GM12878 (cell line): ENCODE measurements around the gene PHEX. TPM values are rescaled to one million over a fixed set of nuclear protein-coding genes. Genes with fewer than 3 reads are reported as not detected.

ENCODE experiments used
- ATF7 ChIP-seq: fragments of 450-650 bp; IDR thresholded peaks from 2 replicates; pipeline ENCODE4 v1.6.1; 2016; ENCODE audit warnings: low read depth, mild to moderate bottlenecking
- CREM ChIP-seq: IDR thresholded peaks from 2 replicates; pipeline ENCODE4 v1.6.1; 2014; ENCODE audit warnings: antibody characterized with exemption, low read depth
- E2F8 ChIP-seq: fragments of 450-650 bp; IDR thresholded peaks from 2 replicates; pipeline ENCODE4 v1.6.1; 2018; ENCODE audit warnings: mild to moderate bottlenecking, low read depth, moderate library complexity; ENCODE audit not compliant: partially characterized antibody
- EP300 ChIP-seq, 2 experiments: fragments of 150-350 bp in 1 of 2; IDR thresholded peaks; 2 replicates each; pipeline ENCODE4 v1.6.1; 2011 to 2012; ENCODE audit warnings: low read depth in 2 of 2, low read length in 2 of 2, borderline replicate concordance in 1 of 2, improper control_type of control experiment in 1 of 2, inconsistent platforms in 1 of 2; ENCODE audit not compliant: control insufficient read depth in 1 of 2
- FOXM1 ChIP-seq: IDR thresholded peaks from 2 replicates; pipeline ENCODE4 v1.6.1; 2012; ENCODE audit warnings: low read depth, mild to moderate bottlenecking, inconsistent platforms, low read length, moderate library complexity
- HDGF ChIP-seq: fragments of 450-650 bp; IDR thresholded peaks from 2 replicates; pipeline ENCODE4 v1.6.1; 2016; ENCODE audit warnings: antibody characterized with exemption
- POLR2AphosphoS5 ChIP-seq: IDR thresholded peaks from 2 replicates; pipeline ENCODE4 v1.6.1; 2011; ENCODE audit warnings: mild to moderate bottlenecking, low read length, inconsistent platforms
- POU2F2 ChIP-seq: IDR thresholded peaks from 3 replicates; pipeline ENCODE4 v1.6.1; 2011; ENCODE audit warnings: low read depth, mild to moderate bottlenecking, low read length, borderline replicate concordance
- RAD21 ChIP-seq: IDR thresholded peaks from 2 replicates; pipeline ENCODE4 v1.6.1; 2011; ENCODE audit warnings: mild to moderate bottlenecking, low read depth, low read length, moderate library complexity; ENCODE audit not compliant: insufficient read depth
- RB1 ChIP-seq: fragments of 450-650 bp; formaldehyde crosslinking; IDR thresholded peaks from 2 replicates; pipeline ENCODE4 v1.6.1; 2017; ENCODE audit warnings: mild to moderate bottlenecking, borderline replicate concordance
- RBBP5 ChIP-seq: fragments of 200-600 bp; sonication (generic); conservative IDR thresholded peaks from 2 replicates; pipeline ENCODE4 v1.6.1; 2016
- SMARCA5 ChIP-seq: fragments of 450-650 bp; IDR thresholded peaks from 2 replicates; pipeline ENCODE4 v1.6.1; 2017; ENCODE audit warnings: mild to moderate bottlenecking
- SP1 ChIP-seq: IDR thresholded peaks from one replicate; pipeline ENCODE4 v1.6.1; 2011; ENCODE audit warnings: low read depth, low read length
- SPI1 ChIP-seq: IDR thresholded peaks from 2 replicates; pipeline ENCODE4 v1.6.1; 2011; ENCODE audit warnings: low read depth, mild to moderate bottlenecking, low read length, moderate library complexity, borderline replicate concordance; ENCODE audit not compliant: insufficient read depth
- TCF12 ChIP-seq: IDR thresholded peaks from 2 replicates; pipeline ENCODE4 v1.6.1; 2011; ENCODE audit warnings: low read depth, mild to moderate bottlenecking, low read length
- USF2 ChIP-seq: IDR thresholded peaks from 2 replicates; pipeline ENCODE4 v1.6.1; 2011; ENCODE audit warnings: low read depth, low read length, improper control_type of control experiment, borderline replicate concordance
- YBX1 ChIP-seq: fragments of 450-650 bp; IDR thresholded peaks from 2 replicates; pipeline ENCODE4 v1.6.1; 2016; ENCODE audit warnings: antibody characterized with exemption
- YY1 ChIP-seq: IDR thresholded peaks from 2 replicates; pipeline ENCODE4 v1.6.1; 2011; ENCODE audit warnings: low read depth, mild to moderate bottlenecking, low read length
- ZNF24 ChIP-seq: fragments of 450-650 bp; IDR thresholded peaks from 2 replicates; pipeline ENCODE4 v1.6.1; 2017; ENCODE audit warnings: antibody characterized with exemption, mild to moderate bottlenecking
- polyA plus RNA-seq, 11 experiments: library from polyadenylated mRNA; depleted of rRNA in 4 of 11; unstranded in 6 of 11; stranded (reverse) in 5 of 11; fragments of >200 nt; fragmentation: Nextera tagmentation in 4 of 11; fragmentation: Illumina TruSeq in 1 of 11; extraction: Ambion mirVana in 4 of 11; extraction: Trizol in 1 of 11; gene quantifications; 1 replicate in 1 of 11; 2 replicates in 10 of 11; pipeline versions ENCODE4 v1.2.1 to v1.2.3, GENCODE V29; 2011 to 2016; ENCODE audit warnings: inconsistent platforms in 2 of 11, missing spikeins in 2 of 11, low read depth in 1 of 11
- total RNA-seq, 4 experiments: library from RNA; depleted of rRNA in 3 of 4; stranded (reverse); fragments of >200 nt in 3 of 4; fragmentation: Illumina TruSeq in 1 of 4; extraction: Trizol in 1 of 4; gene quantifications; 2 replicates each; pipeline versions ENCODE4 v1.2.1 to v1.2.3, GENCODE V29; 2013 to 2021
- TF ChIP-seq, protein P1 (sequence below): IDR thresholded peaks from 2 replicates; pipeline ENCODE4 v1.6.1; 2012; ENCODE audit warnings: low read depth, low read length, improper control_type of control experiment
- TF ChIP-seq, protein P2 (sequence below): fragments of 450-650 bp; IDR thresholded peaks from 2 replicates; pipeline ENCODE4 v1.6.1; 2017; ENCODE audit warnings: mild to moderate bottlenecking, moderate library complexity

PHEX gene
- total and polyA plus RNA-seq, 10 of the 15 experiments (the other 5 are each of a cell fraction or from before 2014, with no cell fraction given), result 0.12 to 97.2 (median 0.55) TPM

DNA sequence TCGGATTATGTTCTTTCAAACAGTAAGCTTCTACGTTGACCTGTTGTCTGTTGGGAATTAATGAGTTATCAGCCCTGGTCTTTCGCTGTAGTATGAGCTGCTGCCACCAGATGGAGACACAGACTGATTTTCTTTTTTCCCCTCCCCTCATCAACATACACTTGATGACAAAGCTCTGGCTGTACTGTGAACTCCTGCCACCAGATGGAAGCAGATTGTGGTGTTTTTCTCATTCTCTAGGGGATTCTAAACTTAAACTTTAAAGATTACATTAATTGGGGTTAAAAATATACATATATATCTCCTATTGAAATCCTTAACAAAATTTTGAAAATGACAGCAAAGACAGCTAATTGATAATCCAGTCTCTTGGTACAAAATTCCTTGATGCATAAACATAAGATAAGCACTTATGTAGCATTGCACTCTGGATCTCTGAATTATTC, 46.8 kb upstream of the PHEX start (continued):
- TF ChIP-seq EP300 (IDR thresholded peaks at IDR 0.05; ENCODE audit: borderline replicate concordance in 1 of 2, control insufficient read depth in 1 of 2, low read depth in 2 of 2, low read length in 2 of 2) (no peak), SP1 (peak; percentile 23), SMARCA5 (0 out of 2 replicates have a peak, but pooled peaks have one; percentile 25), TCF12 (no peak), SPI1 (no peak), ZNF24 (peak; percentile 76), RB1 (peak; percentile 68; the same call in 1 of the 2 replicates), POU2F2 (peak; percentile 62; the same call in 1 of the 3 replicates), HDGF (no peak), YY1 (peak; percentile 41; the same call in 1 of the 2 replicates), USF2 (no peak), YBX1 (no peak; the same call in 1 of the 2 replicates), E2F8 (peak; percentile 55), ATF7 (no peak), FOXM1 (peak; percentile 50; the same call in 1 of the 2 replicates), RAD21 (peak; percentile 95), RBBP5 (no peak), POLR2AphosphoS5 (no peak), CREM (0 out of 2 replicates have a peak, but pooled peaks have one; percentile 22)
- TF ChIP-seq, protein P1, sequence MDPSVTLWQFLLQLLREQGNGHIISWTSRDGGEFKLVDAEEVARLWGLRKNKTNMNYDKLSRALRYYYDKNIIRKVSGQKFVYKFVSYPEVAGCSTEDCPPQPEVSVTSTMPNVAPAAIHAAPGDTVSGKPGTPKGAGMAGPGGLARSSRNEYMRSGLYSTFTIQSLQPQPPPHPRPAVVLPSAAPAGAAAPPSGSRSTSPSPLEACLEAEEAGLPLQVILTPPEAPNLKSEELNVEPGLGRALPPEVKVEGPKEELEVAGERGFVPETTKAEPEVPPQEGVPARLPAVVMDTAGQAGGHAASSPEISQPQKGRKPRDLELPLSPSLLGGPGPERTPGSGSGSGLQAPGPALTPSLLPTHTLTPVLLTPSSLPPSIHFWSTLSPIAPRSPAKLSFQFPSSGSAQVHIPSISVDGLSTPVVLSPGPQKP, result no peak
- TF ChIP-seq, protein P2, sequence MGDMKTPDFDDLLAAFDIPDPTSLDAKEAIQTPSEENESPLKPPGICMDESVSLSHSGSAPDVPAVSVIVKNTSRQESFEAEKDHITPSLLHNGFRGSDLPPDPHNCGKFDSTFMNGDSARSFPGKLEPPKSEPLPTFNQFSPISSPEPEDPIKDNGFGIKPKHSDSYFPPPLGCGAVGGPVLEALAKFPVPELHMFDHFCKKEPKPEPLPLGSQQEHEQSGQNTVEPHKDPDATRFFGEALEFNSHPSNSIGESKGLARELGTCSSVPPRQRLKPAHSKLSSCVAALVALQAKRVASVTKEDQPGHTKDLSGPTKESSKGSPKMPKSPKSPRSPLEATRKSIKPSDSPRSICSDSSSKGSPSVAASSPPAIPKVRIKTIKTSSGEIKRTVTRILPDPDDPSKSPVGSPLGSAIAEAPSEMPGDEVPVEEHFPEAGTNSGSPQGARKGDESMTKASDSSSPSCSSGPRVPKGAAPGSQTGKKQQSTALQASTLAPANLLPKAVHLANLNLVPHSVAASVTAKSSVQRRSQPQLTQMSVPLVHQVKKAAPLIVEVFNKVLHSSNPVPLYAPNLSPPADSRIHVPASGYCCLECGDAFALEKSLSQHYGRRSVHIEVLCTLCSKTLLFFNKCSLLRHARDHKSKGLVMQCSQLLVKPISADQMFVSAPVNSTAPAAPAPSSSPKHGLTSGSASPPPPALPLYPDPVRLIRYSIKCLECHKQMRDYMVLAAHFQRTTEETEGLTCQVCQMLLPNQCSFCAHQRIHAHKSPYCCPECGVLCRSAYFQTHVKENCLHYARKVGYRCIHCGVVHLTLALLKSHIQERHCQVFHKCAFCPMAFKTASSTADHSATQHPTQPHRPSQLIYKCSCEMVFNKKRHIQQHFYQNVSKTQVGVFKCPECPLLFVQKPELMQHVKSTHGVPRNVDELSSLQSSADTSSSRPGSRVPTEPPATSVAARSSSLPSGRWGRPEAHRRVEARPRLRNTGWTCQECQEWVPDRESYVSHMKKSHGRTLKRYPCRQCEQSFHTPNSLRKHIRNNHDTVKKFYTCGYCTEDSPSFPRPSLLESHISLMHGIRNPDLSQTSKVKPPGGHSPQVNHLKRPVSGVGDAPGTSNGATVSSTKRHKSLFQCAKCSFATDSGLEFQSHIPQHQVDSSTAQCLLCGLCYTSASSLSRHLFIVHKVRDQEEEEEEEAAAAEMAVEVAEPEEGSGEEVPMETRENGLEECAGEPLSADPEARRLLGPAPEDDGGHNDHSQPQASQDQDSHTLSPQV, result 0 out of 2 replicates have a peak, but pooled peaks have one; percentile 28
